ENCODE measurements around the gene ZNF521.

Gene ZNF521

GRCh38 chr18:25097057-25097456 is 254.9 kb downstream of the ZNF521 start:
- TF ChIP-seq CTCF (IDR thresholded peaks at IDR 0.05; ENCODE audit: low read depth, low read length): no peak

GRCh38 chr18:25093141-25093540 is 258.8 kb downstream of the ZNF521 start:
- H3K4me3 ChIP-seq (ENCODE audit: low read depth, low read length): no peak overlapping the region
- no peak for TF ChIP-seq CTCF (IDR thresholded peaks at IDR 0.05; ENCODE audit: low read depth, low read length)

More at GRCh38 chr18:25097057-25097456, 254.9 kb downstream of the ZNF521 start:
- H3K4me3 ChIP-seq (ENCODE audit: low read depth, low read length): no peak overlapping the region

- no peak overlapping the region for H3K4me3 ChIP-seq (ENCODE audit: low read depth, low read length)
- TF ChIP-seq CTCF (IDR thresholded peaks at IDR 0.05; ENCODE audit: low read depth, low read length): no peak
Observed at GRCh38 chr18:25089470-25089869, 262.5 kb downstream of the ZNF521 start.

- TF ChIP-seq CTCF (IDR thresholded peaks at IDR 0.05; ENCODE audit: low read depth, low read length): no peak
- no peak overlapping the region for H3K4me3 ChIP-seq (ENCODE audit: low read depth, low read length)
Observed at GRCh38 chr18:25086876-25087275, 265.1 kb downstream of the ZNF521 start.

- no peak overlapping the region for H3K4me3 ChIP-seq (ENCODE audit: low read depth, low read length)
- no peak for TF ChIP-seq CTCF (IDR thresholded peaks at IDR 0.05; ENCODE audit: low read depth, low read length)
Observed at GRCh38 chr18:25081001-25081400, 271.0 kb downstream of the ZNF521 start.

- no peak overlapping the region for H3K4me3 ChIP-seq (ENCODE audit: low read depth, low read length)
- no peak for TF ChIP-seq CTCF (IDR thresholded peaks at IDR 0.05; ENCODE audit: low read depth, low read length)
Observed at GRCh38 chr18:25080211-25080610, 271.8 kb downstream of the ZNF521 start.

GRCh38 chr18:25077944-25078723 is 273.8 kb downstream of the ZNF521 start:
- no peak for TF ChIP-seq CTCF (IDR thresholded peaks at IDR 0.05; ENCODE audit: low read depth, low read length)
- H3K4me3 ChIP-seq (ENCODE audit: low read depth, low read length): no peak overlapping the region
